GM23338 (cell line): ENCODE data around the gene HAUS8.

Experiments used
- CTCF ChIP-seq, 2 experiments: fragments of 200-600 bp in 1 of 2; sonication (generic) in 1 of 2; conservative IDR thresholded peaks; 2 replicates each; pipeline versions ENCODE4 v1.5.1 to v1.6.1; 2016 to 2017; ENCODE audit warnings: antibody characterized with exemption in 2 of 2, low read depth in 2 of 2, mild to moderate bottlenecking in 2 of 2, moderate library complexity in 1 of 2
- POLR2AphosphoS5 ChIP-seq: IDR thresholded peaks from 2 replicates; pipeline ENCODE4 v1.6.1; 2016; ENCODE audit warnings: antibody characterized with exemption, low read depth

GRCh38 chr19:17070912-17071311 lies 4.3 kb downstream of the HAUS8 start:
- no peak for TF ChIP-seq CTCF (conservative IDR thresholded peaks at IDR 0.05; ENCODE audit: low read depth in 2 of 2)
- TF ChIP-seq POLR2AphosphoS5, result no peak
